ENCODE results near the gene ARMC3.

- TF ChIP-seq POLR2A (IDR thresholded peaks at IDR 0.05): no peak
- TF ChIP-seq CTCF (IDR thresholded peaks at IDR 0.05): no peak
Measured at GRCh38 chr10:23048191-23048590, 120.3 kb downstream of the ARMC3 start.

Data from heart left ventricle (tissue), 13 donors.